CD14-positive monocyte (primary cell): Measurements from ENCODE around the gene CKS2. TPM values are rescaled to one million over a fixed set of nuclear protein-coding genes. Genes with fewer than 3 reads are reported as not detected.

ENCODE experiments used
- DNase-seq, 3 donors: peaks; one replicate each; pipeline ENCODE4 v3.0.0-alpha.2; 2011 to 2022
- H2AFZ ChIP-seq: 2 replicates; pipeline ENCODE4 v1.6.0; 2012; ENCODE audit warnings: mild to moderate bottlenecking, low read depth, low read length, inconsistent platforms; ENCODE audit not compliant: insufficient read depth, poor library complexity, severe bottlenecking
- H3K27ac ChIP-seq, 2 donors: 1 replicate in 1 of 2; 2 replicates in 1 of 2; pipeline ENCODE4 v1.5.1; 2012 to 2013; ENCODE audit warnings: low read length in 2 of 2, control low read depth in 1 of 2, inconsistent platforms in 1 of 2, low read depth in 1 of 2, mild to moderate bottlenecking in 1 of 2
- H3K27me3 ChIP-seq, 2 donors: one replicate each; pipeline versions ENCODE4 v1.6.0 to v1.6.1; 2011 to 2013; ENCODE audit warnings: low read length in 2 of 2; ENCODE audit not compliant: control insufficient read depth in 2 of 2, insufficient read depth in 2 of 2
- H3K36me3 ChIP-seq, 2 donors: replicated peaks in 1 of 2; 1 replicate in 1 of 2; 2 replicates in 1 of 2; pipeline versions ENCODE4 v1.5.1 to v1.6.1; 2012 to 2013; ENCODE audit warnings: low read length in 2 of 2, control low read depth in 1 of 2, inconsistent platforms in 1 of 2, mild to moderate bottlenecking in 1 of 2; ENCODE audit not compliant: insufficient read depth in 2 of 2, control insufficient read depth in 1 of 2
- H3K4me1 ChIP-seq, 2 donors: 1 replicate in 1 of 2; 2 replicates in 1 of 2; pipeline versions ENCODE4 v1.5.1 to v1.6.1; 2012 to 2013; ENCODE audit warnings: low read length in 2 of 2, control low read depth in 1 of 2, inconsistent platforms in 1 of 2, mild to moderate bottlenecking in 1 of 2, moderate library complexity in 1 of 2; ENCODE audit not compliant: insufficient read depth in 2 of 2, control insufficient read depth in 1 of 2
- H3K4me2 ChIP-seq: replicated peaks from 2 replicates; pipeline ENCODE3; 2012; ENCODE audit warnings: low read length, moderate library complexity, mild to moderate bottlenecking; ENCODE audit not compliant: poor library complexity, severe bottlenecking; ENCODE audit errors: extremely low read depth
- H3K4me3 ChIP-seq, 3 experiments: fragments of 200-600 bp in 1 of 3; sonication (generic) in 1 of 3; replicated peaks in 1 of 3; 1 replicate in 2 of 3; 2 replicates in 1 of 3; pipeline ENCODE4 v1.5.1; 2011 to 2013; ENCODE audit warnings: low read length in 3 of 3, mild to moderate bottlenecking in 3 of 3, control low read depth in 2 of 3, low read depth in 2 of 3, inconsistent platforms in 1 of 3, moderate library complexity in 1 of 3
- H3K79me2 ChIP-seq: 2 replicates; pipeline ENCODE4 v1.6.0; 2012; ENCODE audit warnings: mild to moderate bottlenecking, control low read depth, inconsistent platforms, low read length, moderate library complexity; ENCODE audit not compliant: insufficient read depth
- H3K9ac ChIP-seq: 2 replicates; pipeline ENCODE4 v1.6.0; 2017; ENCODE audit warnings: low read length, mild to moderate bottlenecking; ENCODE audit not compliant: insufficient read depth, poor library complexity, severe bottlenecking
- H3K9me3 ChIP-seq, 2 donors: replicated peaks in 1 of 2; 1 replicate in 1 of 2; 2 replicates in 1 of 2; pipeline versions ENCODE4 v1.5.1 to v1.6.1; 2012 to 2013; ENCODE audit warnings: low read length in 2 of 2, control low read depth in 1 of 2; ENCODE audit not compliant: control insufficient read depth in 1 of 2, insufficient read depth in 1 of 2
- H4K20me1 ChIP-seq: 2 replicates; pipeline ENCODE4 v1.6.0; 2012; ENCODE audit warnings: mild to moderate bottlenecking, low read length, control low read depth, moderate library complexity; ENCODE audit not compliant: insufficient read depth
- H3K27ac Mint-ChIP-seq, 7 donors: one replicate each; pipeline ENCODE4 v1.8.0; 2020; ENCODE audit warnings: mild to moderate bottlenecking in 7 of 7, mixed read lengths in 7 of 7, moderate library complexity in 6 of 7, inconsistent platforms in 2 of 7
- H3K27me3 Mint-ChIP-seq, 3 donors: one replicate each; pipeline ENCODE4 v1.8.0; 2021 to 2022; ENCODE audit warnings: low read depth in 3 of 3, mild to moderate bottlenecking in 3 of 3, mixed read lengths in 3 of 3, moderate library complexity in 3 of 3, inconsistent platforms in 1 of 3
- H3K36me3 Mint-ChIP-seq, 2 donors: one replicate each; pipeline ENCODE4 v1.8.0; 2020; ENCODE audit warnings: mixed read lengths in 2 of 2, inconsistent platforms in 1 of 2, mild to moderate bottlenecking in 1 of 2
- H3K4me1 Mint-ChIP-seq: one replicate; pipeline ENCODE4 v1.8.0; 2020; ENCODE audit warnings: mild to moderate bottlenecking, mixed read lengths
- H3K4me3 Mint-ChIP-seq, 2 donors: one replicate each; pipeline ENCODE4 v1.8.0; 2020; ENCODE audit warnings: mild to moderate bottlenecking in 2 of 2, mixed read lengths in 2 of 2, moderate library complexity in 1 of 2
- H3K9me3 Mint-ChIP-seq, 7 donors: one replicate each; pipeline ENCODE4 v1.8.0; 2020 to 2022; ENCODE audit warnings: mixed read lengths in 7 of 7, mild to moderate bottlenecking in 6 of 7, moderate library complexity in 6 of 7, inconsistent platforms in 2 of 7
- WGBS: methylation state at CpG from one replicate; pipeline ENCODE4 v1.1.5; 2013; ENCODE audit warnings: missing lambda C conversion rate; ENCODE audit not compliant: insufficient coverage; 5-methylcytosine and 5-hydroxymethylcytosine counted together
- intact Hi-C, 2 donors: fragments of 100-400 bp; cut with micrococcal nuclease; formaldehyde crosslinking; loops; one replicate each; pipeline versions ENCODE4 v1.15.0 to v1.15.1; 2023
- polyA plus RNA-seq, 3 donors: library from polyadenylated mRNA; depleted of rRNA in 1 of 3; unstranded in 2 of 3; stranded (reverse) in 1 of 3; fragments of 300-500 nt in 2 of 3; fragments of >200 nt in 1 of 3; fragmentation: Illumina TruSeq in 2 of 3; gene quantifications; 1 replicate in 2 of 3; 2 replicates in 1 of 3; pipeline ENCODE4 v1.2.3, GENCODE V29; 2012 to 2021
- TF ChIP-seq, protein P1 (sequence below): fragments of 200-600 bp; IDR thresholded peaks from one replicate; pipeline ENCODE4 v1.8.0; 2022; ENCODE audit warnings: antibody characterized with exemption, mild to moderate bottlenecking

The CKS2 gene
- polyA plus RNA-seq, 3 donors = 12.3 to 142 (median 14.5) TPM

DNA sequence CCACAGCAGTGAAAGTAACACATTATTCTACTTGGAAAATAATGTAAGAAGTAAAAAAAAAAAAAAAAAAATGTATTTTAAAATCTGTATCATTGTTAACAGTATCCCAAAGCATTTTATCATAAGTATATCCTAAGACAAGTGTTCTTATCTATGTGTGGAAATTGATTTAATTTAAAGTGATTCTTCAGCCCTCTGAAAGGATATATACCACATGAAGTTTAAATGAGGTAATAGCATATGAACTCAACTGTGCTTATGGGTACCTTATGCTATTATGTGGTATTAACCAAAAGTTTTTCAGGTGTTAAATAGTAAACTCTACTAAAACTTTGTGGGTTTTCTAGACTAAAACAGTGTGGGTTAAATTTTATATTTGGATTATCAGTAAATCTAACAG is 4.5 kb downstream of the CKS2 start:
- Histone ChIP-seq H3K4me1 (peaks cover 33 to 60% of the 10 kb centered on the region in 2 donors), H4K20me1 (no peaks in the 10 kb centered on the region), H3K4me2 (no peak overlapping the region), H3K27me3 (no peaks in the 10 kb centered on the region), H3K9ac (no peak overlapping the region), H3K36me3 (peaks cover 3 to 19% of the 10 kb centered on the region in 2 donors), H2AFZ (no peak overlapping the region), H3K79me2 (peaks cover 86% of the 10 kb centered on the region), H3K4me3 (no peak overlapping the region), H3K27ac (peak overlapping the region in 1 of 2 donors; percentile 76), H3K9me3 (no peaks in the 10 kb centered on the region)
- Mint-ChIP-seq H3K36me3 (peaks cover 7 to 9% of the 10 kb centered on the region in 2 donors), H3K4me3 (no peak overlapping the region), H3K27me3 (no peaks in the 10 kb centered on the region), H3K9me3 (no peaks in the 10 kb centered on the region), H3K27ac (peak overlapping the region in 1 of 7 donors; percentile 25), H3K4me1 (peaks cover 43% of the 10 kb centered on the region)
- DNase-seq = no peak
- TF ChIP-seq, protein P1, sequence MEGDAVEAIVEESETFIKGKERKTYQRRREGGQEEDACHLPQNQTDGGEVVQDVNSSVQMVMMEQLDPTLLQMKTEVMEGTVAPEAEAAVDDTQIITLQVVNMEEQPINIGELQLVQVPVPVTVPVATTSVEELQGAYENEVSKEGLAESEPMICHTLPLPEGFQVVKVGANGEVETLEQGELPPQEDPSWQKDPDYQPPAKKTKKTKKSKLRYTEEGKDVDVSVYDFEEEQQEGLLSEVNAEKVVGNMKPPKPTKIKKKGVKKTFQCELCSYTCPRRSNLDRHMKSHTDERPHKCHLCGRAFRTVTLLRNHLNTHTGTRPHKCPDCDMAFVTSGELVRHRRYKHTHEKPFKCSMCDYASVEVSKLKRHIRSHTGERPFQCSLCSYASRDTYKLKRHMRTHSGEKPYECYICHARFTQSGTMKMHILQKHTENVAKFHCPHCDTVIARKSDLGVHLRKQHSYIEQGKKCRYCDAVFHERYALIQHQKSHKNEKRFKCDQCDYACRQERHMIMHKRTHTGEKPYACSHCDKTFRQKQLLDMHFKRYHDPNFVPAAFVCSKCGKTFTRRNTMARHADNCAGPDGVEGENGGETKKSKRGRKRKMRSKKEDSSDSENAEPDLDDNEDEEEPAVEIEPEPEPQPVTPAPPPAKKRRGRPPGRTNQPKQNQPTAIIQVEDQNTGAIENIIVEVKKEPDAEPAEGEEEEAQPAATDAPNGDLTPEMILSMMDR = no peak
- intact Hi-C loops = loop anchor here (5.0 to 10.0 kb wide), 4 partner anchors 67 to 232 kb away; no protein-coding TSS in a partner anchor

DNA sequence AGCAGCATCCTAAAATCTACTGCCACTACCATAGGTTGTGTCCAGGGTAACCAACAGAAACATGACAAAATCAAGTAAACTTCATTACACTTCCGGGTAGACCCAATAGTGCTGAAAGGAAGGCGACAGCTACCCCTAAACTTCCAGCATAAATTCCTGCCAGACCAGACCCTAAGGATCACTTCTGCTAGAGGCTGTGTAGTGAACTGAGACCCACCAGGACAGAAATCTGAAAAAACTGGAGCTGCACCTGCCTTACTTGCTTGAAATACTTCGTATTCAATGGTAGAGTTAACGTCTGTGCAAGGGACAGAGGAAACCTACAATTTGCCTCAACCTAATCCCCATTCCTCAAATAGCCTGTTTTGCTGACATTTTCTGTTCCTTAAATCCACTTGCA is 6.3 kb downstream of the CKS2 start:
- intact Hi-C loops = loop anchor here (5.0 to 10.0 kb wide), 4 partner anchors 65 to 230 kb away; no protein-coding TSS in a partner anchor
- TF ChIP-seq, protein P1 = no peak
- H3K27me3 ChIP-seq = no peaks in the 10 kb centered on the region
- H3K27ac ChIP-seq = peak overlapping the region in 1 of 2 donors; percentile 96
- peak overlapping the region; percentile 2 to 86 for H3K4me3 Mint-ChIP-seq
- peaks cover 53% of the 10 kb centered on the region for H3K4me1 Mint-ChIP-seq
- H3K27me3 Mint-ChIP-seq = no peaks in the 10 kb centered on the region
- no peak overlapping the region for H2AFZ ChIP-seq
- peak overlapping the region in 1 of 3 experiments; percentile 76 for H3K4me3 ChIP-seq
- 100% methylated on average over 1 of the region's 4 CpGs for WGBS
- H3K4me2 ChIP-seq = peak overlapping the region; percentile 70
- peaks cover 5% of the 10 kb centered on the region for H4K20me1 ChIP-seq
- peaks cover 3 to 26% of the 10 kb centered on the region in 2 donors for H3K36me3 ChIP-seq
- H3K9ac ChIP-seq = peak overlapping the region; percentile 96
- peaks cover 90% of the 10 kb centered on the region for H3K79me2 ChIP-seq
- H3K36me3 Mint-ChIP-seq = peaks cover 19 to 20% of the 10 kb centered on the region in 2 donors
- H3K9me3 ChIP-seq = no peaks in the 10 kb centered on the region
- H3K9me3 Mint-ChIP-seq = no peaks in the 10 kb centered on the region
- no peak for DNase-seq
- H3K27ac Mint-ChIP-seq = peak overlapping the region; percentile 97 to 98 (median 98)
- H3K4me1 ChIP-seq = peaks cover 33 to 52% of the 10 kb centered on the region in 2 donors
